ENCODE measurements around the gene SORBS1.

Gene SORBS1

DNA sequence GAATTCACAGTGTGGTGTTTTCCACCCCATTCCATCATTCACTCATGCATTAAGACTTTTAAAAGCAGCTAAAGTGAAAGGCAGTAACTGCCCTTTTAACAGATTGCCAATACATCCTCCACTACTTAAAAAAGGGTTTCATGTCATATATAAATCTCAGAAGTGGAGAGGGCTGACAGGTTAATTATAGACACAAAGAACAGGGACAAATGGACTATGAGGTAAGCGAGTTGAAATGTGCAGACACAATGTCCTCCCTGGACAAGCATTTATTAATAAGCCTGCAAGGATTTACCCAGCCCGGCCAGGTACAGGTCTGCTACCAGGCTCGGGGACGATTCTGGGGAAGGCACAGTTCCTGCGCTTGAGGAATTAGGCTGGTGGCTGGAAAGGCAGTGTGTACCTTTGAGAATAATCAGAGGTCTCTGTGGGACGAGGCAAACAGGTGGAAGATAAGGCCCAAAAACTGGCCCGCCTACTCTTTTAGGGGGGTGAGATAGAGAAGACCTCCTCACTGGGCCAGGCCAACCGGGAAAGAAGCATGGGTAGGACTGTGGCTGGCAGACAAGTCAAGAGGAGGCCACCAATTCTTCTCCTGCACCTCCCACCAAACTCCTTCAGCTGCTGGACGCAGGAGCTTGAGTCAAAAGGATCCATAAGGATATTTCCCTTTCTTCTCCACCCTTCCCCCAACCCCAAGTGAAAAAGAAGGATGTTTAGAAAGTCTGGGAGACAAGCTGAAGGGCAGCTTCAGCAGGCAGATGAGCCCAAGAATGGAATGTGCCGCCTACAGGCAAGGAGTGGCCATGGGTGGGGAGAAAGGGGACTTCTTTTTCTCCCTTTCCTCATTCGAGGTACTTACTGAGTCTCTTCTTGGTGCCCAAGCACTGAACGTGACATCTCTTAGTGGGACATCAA, 271.9 kb downstream of the SORBS1 start:
- H3K9me3 Mint-ChIP-seq: no peaks in the 10 kb centered on the region
- H3K27ac Mint-ChIP-seq: no peak overlapping the region
- no peaks in the 10 kb centered on the region for H3K36me3 Mint-ChIP-seq (ENCODE audit: low read depth)
- H3K4me3 Mint-ChIP-seq: peak overlapping the region; percentile 79
- DNase-seq (ENCODE audit: low spot score): no peak
- H3K27me3 Mint-ChIP-seq (ENCODE audit: low read depth): peaks cover 47% of the 10 kb centered on the region
- H3K4me1 Mint-ChIP-seq (ENCODE audit: low read depth): peaks cover 33% of the 10 kb centered on the region

DNA sequence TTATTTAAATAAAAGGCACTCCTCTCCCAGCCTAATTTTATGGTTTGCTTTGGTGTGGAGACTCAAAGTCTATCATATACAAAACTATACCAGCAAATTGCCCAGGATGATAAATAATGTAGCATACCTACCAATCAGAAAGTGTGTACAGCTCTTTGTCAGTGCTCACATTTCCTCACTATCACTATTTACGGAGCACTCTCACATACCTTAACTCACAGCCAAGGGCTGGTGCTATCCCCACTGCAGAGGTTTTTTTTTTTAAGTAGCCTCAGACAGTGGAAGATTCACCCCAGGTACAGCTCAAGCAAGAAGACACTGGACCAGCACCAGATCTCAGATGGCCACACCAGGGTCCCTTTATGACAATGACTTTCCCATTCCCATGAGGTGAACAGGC, 272.9 kb downstream of the SORBS1 start:
- Mint-ChIP-seq H3K9me3 (no peaks in the 10 kb centered on the region), H3K4me1 (ENCODE audit: low read depth) (peaks cover 28% of the 10 kb centered on the region), H3K27me3 (ENCODE audit: low read depth) (peaks cover 47% of the 10 kb centered on the region), H3K36me3 (ENCODE audit: low read depth) (no peaks in the 10 kb centered on the region), H3K27ac (no peak overlapping the region), H3K4me3 (no peak overlapping the region)
- DNase-seq (ENCODE audit: low spot score): no peak

DNA sequence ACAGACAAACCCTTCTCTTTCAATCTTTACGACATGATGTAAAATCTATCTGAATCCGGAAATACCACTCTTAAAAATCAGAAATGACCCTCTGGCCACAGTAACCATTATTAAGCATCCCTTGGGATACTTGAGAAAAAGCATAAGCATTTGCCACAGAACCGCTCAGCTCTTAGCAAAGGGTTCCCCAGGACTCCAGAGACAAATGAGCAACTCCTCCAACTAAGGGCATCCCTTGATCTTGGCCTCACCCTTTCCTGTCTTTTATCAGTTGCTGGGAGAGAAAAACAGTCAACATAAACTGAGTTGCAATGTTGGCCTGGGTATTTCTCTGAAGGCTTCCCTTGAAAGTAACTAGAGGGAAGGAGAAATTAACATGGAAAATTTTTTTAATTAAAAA, 273.9 kb downstream of the SORBS1 start:
- Mint-ChIP-seq H3K4me3 (no peak overlapping the region), H3K36me3 (ENCODE audit: low read depth) (no peaks in the 10 kb centered on the region), H3K27ac (no peak overlapping the region), H3K4me1 (ENCODE audit: low read depth) (peaks cover 20% of the 10 kb centered on the region), H3K27me3 (ENCODE audit: low read depth) (peaks cover 47% of the 10 kb centered on the region), H3K9me3 (no peaks in the 10 kb centered on the region)
- no peak for DNase-seq (ENCODE audit: low spot score)

DNA sequence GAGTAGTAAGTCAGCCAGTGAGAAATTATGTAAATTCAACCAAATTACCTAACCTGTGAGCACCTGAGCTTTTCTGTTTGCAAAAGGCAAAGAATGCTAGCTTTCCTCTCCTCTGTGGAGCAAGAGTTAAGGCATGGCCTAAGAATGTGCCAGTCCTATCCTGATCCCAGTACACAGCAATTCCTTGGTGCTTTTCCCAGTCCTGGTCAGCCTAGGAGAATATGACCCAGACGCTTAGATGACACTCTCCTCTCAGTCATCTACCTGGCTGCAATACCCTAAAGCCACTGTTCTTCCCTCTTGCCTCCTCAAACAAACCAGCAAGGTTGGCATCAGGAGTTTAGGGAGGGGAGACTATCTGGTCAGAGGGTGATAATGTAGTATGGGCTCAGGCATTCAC, 274.5 kb downstream of the SORBS1 start:
- Mint-ChIP-seq H3K27ac (no peak overlapping the region), H3K36me3 (ENCODE audit: low read depth) (no peaks in the 10 kb centered on the region), H3K4me3 (no peak overlapping the region), H3K27me3 (ENCODE audit: low read depth) (peaks cover 47% of the 10 kb centered on the region), H3K4me1 (ENCODE audit: low read depth) (peaks cover 16% of the 10 kb centered on the region), H3K9me3 (no peaks in the 10 kb centered on the region)
- no peak for DNase-seq (ENCODE audit: low spot score)

DNA sequence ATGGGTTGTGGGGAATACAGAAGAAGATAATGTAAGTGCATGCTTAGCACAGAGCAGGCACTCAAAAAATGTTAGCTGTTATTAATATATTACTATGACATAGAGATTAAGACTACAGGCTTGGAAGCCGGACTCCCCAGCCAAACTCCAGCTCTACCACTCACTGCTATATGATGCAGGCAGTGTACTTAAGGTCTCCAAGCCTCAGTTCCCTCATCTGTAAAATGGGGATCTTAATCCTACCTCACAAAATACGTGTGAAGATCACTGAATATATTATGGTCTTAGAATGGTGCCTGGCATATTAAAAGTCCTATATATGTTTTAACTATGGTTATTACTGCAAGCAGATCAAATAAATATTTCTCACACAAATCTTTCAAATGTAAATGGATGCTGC, 275.6 kb downstream of the SORBS1 start:
- Mint-ChIP-seq H3K4me3 (no peak overlapping the region), H3K27me3 (ENCODE audit: low read depth) (peaks cover 42% of the 10 kb centered on the region), H3K4me1 (ENCODE audit: low read depth) (peaks cover 12% of the 10 kb centered on the region), H3K36me3 (ENCODE audit: low read depth) (no peaks in the 10 kb centered on the region), H3K27ac (no peak overlapping the region), H3K9me3 (no peaks in the 10 kb centered on the region)
- DNase-seq (ENCODE audit: low spot score): no peak

DNA sequence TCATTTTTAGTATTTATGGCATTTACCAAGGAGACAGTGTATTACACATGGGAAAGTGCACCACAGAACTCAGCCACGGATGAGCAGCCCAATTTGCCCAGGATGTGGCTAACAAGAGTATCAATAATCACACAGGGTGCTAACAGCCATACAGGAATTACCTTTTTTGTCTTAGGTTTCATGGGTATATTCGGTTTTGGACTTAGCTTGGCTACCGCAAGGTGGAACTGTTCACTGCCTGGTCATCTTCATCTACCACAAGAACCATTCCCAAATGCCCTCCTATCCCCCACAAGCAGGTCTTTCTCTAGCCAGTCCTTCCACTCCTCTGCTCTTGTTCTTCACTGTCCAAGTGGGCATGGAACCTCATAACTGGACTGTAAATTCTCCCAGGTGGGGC, 276.4 kb downstream of the SORBS1 start:
- Mint-ChIP-seq H3K4me1 (ENCODE audit: low read depth) (peaks cover 9% of the 10 kb centered on the region), H3K4me3 (no peak overlapping the region), H3K27me3 (ENCODE audit: low read depth) (peaks cover 36% of the 10 kb centered on the region), H3K27ac (no peak overlapping the region), H3K36me3 (ENCODE audit: low read depth) (no peaks in the 10 kb centered on the region), H3K9me3 (no peaks in the 10 kb centered on the region)
- DNase-seq (ENCODE audit: low spot score): no peak

DNA sequence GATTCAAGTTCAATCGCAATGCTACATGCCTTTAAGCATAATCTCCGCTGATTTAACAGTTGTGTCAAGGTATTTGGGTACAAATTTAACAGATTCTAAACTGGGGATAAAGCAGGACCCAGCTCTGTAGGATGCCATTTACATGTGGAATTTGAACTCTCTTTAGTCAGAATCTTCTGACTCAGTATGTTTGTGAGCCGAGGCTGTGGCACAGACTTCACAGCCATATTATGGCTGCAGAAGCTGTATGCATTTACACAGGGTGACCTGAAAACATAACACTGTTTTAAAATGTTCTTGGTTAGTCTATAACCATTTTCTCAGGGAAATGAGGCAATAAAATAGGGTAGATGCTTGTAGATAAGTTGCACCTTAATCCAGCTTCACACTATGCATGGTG, 279.1 kb downstream of the SORBS1 start:
- Mint-ChIP-seq H3K4me1 (ENCODE audit: low read depth) (peaks cover 7% of the 10 kb centered on the region), H3K36me3 (ENCODE audit: low read depth) (no peaks in the 10 kb centered on the region), H3K27me3 (ENCODE audit: low read depth) (peaks cover 16% of the 10 kb centered on the region), H3K9me3 (no peaks in the 10 kb centered on the region), H3K27ac (no peak overlapping the region), H3K4me3 (no peak overlapping the region)
- DNase-seq (ENCODE audit: low spot score): no peak

DNA sequence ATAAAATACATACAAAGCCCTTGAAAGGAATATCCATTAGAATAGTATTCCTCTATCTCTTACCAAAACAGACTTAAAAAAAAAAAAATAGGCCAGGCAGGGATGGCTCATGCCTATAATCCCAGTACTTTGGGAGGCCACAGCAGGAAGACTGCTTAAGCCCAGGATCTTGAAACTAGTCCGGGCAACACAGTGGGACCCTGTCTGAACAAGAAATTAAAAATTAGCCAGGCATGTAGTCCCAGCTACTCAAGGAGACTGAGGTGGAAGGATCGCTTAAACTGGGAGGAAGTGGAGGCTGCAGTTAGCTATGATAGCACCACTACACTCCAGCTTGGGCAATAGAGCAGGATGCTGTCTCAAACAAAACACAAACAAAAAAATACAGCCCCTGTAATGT, 280.0 kb downstream of the SORBS1 start:
- DNase-seq (ENCODE audit: low spot score): no peak
- Mint-ChIP-seq H3K27ac (no peak overlapping the region), H3K9me3 (no peaks in the 10 kb centered on the region), H3K36me3 (ENCODE audit: low read depth) (no peaks in the 10 kb centered on the region), H3K27me3 (ENCODE audit: low read depth) (peaks cover 9% of the 10 kb centered on the region), H3K4me1 (ENCODE audit: low read depth) (peaks cover 6% of the 10 kb centered on the region), H3K4me3 (no peak overlapping the region)

DNA sequence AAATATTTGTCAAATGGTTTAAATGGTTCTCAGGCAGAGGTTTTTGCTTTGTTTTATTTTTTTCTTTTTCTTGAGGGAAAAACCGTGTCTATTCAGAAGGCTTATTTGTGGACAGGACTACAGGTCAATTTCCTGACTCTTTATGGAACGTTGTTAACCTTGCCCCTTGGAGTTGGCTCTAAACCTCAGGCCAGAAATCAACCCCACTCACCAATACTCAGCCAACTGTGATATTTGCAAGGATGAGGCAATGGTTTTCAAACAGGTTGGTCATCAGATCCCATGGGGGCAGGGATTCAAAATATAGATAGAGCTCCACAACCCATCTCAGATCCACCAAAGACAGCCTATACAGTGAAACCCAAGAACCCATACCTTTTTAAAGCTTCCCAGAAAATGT, 280.5 kb downstream of the SORBS1 start:
- peaks cover 6% of the 10 kb centered on the region for H3K4me1 Mint-ChIP-seq (ENCODE audit: low read depth)
- no peaks in the 10 kb centered on the region for H3K36me3 Mint-ChIP-seq (ENCODE audit: low read depth)
- no peaks in the 10 kb centered on the region for H3K9me3 Mint-ChIP-seq
- DNase-seq (ENCODE audit: low spot score): no peak
- H3K4me3 Mint-ChIP-seq: no peak overlapping the region
- peaks cover 7% of the 10 kb centered on the region for H3K27me3 Mint-ChIP-seq (ENCODE audit: low read depth)
- H3K27ac Mint-ChIP-seq: no peak overlapping the region

DNA sequence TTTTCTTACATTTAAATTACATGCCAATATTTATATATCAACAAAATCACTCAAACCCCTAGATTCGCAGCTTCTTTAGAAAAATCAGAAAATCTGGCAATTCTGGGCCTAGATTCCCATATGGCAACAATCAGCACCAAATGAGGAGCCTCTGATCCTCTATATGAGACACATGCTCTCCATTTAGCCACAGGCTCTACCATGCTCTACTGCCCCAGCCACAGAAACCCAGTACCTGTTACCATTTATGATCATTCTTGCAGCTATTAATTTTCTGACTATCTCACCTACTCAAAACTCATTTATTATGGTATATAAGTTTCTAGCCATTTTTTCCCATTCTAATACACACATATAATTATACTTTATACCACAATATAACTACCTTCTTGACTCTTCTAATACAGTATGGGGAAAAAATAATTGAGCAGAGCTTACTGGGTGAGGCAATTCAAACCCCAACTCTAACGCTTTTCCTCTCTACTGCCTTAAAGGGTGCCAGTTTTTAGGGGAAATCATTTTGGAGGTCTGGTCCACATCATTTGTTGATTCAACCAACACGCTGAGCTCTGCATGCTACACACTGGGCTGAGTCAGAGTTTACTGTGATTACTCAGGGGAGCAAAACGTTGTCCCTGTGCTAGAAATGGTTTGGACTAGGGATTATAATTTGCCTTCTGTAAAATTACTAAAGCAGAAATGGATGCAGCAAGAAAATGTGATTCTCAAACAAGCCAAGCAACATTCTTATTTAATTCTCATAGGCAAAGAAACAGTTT, 281.9 kb downstream of the SORBS1 start:
- no peak for DNase-seq (ENCODE audit: low spot score)
- Mint-ChIP-seq H3K4me3 (no peak overlapping the region), H3K36me3 (ENCODE audit: low read depth) (no peaks in the 10 kb centered on the region), H3K27me3 (ENCODE audit: low read depth) (peaks cover 3% of the 10 kb centered on the region), H3K9me3 (no peaks in the 10 kb centered on the region), H3K4me1 (ENCODE audit: low read depth) (peaks cover 3% of the 10 kb centered on the region), H3K27ac (no peak overlapping the region)

DNA sequence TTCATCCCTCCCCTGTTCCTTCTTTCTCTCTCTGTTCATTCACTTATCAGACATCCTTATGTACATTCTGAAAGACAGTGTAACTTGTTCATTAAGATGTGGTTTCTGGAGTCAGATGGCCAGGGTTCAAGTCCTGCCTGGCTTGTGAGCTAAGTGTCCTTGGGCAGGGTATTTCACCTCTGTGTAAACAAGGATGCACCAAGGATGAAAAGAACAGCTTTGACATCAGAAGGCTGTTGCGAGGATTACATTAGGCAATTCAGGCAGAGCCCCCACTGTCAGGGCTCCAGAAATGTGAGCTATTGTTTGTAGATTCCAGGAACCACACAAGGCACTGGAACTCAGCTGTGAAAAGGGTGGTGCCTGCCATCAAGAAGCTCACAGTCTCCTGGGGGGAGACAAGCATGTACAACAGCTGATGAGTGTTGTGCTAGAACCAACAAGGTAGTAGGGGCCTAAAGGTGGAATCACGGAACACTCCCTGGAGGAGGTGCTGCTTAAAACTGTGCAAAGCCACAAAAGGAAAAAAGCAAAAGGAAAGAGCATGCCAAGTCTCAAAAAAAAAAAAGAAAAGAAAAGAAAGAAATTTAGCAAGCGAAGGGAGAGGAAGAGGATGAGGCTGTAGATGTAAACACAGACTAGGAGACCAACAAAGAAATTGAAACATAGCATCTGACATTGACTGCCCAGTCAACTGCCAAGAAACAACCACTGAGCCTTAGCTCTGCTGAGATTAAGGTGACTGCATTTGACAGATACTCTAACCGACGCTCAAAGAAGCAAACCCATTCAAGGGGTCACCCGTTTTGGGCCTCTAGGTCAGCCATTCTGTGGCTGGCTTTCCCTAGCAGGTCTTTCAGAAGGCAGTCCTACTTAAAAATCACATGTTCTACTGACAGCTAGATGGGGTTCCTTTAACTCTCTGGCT, 282.8 kb downstream of the SORBS1 start:
- Mint-ChIP-seq H3K27ac (no peak overlapping the region), H3K9me3 (no peaks in the 10 kb centered on the region), H3K4me3 (no peak overlapping the region), H3K36me3 (ENCODE audit: low read depth) (no peaks in the 10 kb centered on the region), H3K4me1 (ENCODE audit: low read depth) (peaks cover 3% of the 10 kb centered on the region), H3K27me3 (ENCODE audit: low read depth) (peaks cover 3% of the 10 kb centered on the region)
- no peak for DNase-seq (ENCODE audit: low spot score)

DNA sequence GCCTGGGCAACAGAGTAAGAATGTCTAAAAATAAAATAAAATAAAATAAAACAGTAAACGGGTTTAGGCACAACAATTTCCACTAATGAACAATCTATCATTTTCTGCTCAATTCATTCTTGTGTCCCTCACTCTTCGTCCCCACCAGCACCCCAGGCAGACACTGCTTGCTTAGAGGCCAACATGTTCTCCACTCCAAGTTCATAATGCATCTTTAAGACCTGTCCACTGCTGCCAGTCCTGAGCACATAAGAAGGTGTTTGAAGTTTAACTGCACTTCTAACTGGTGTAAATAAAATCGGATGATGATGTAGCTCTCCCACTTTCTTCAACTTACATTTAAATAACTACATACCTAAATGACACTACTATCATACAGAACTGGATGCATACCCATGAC, 283.6 kb downstream of the SORBS1 start:
- Mint-ChIP-seq H3K27me3 (ENCODE audit: low read depth) (peaks cover 3% of the 10 kb centered on the region), H3K36me3 (ENCODE audit: low read depth) (no peaks in the 10 kb centered on the region), H3K4me1 (ENCODE audit: low read depth) (peaks cover 3% of the 10 kb centered on the region), H3K9me3 (no peaks in the 10 kb centered on the region), H3K4me3 (no peak overlapping the region), H3K27ac (no peak overlapping the region)
- DNase-seq (ENCODE audit: low spot score): no peak

DNA sequence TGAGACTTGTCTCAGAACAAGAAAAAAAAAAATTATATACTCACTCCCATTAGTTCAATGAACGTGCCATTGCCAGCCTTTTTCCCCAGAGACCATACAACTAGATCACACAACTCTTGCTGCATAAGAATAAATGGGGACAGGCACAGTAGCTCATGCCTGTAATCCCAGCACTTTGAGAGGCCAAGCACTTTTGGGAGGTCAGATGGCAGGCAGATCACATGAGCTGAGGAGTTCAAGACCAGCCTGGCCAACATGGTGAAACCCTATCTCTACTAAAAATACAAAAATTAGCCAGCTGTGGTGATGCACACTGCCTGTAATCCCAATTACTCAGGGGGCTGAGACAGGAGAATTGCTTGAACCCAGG, 284.0 kb downstream of the SORBS1 start:
- H3K9me3 Mint-ChIP-seq: no peaks in the 10 kb centered on the region
- no peak for DNase-seq (ENCODE audit: low spot score)
- H3K4me3 Mint-ChIP-seq: no peak overlapping the region
- peaks cover 1% of the 10 kb centered on the region for H3K27me3 Mint-ChIP-seq (ENCODE audit: low read depth)
- H3K27ac Mint-ChIP-seq: no peak overlapping the region
- no peaks in the 10 kb centered on the region for H3K36me3 Mint-ChIP-seq (ENCODE audit: low read depth)
- H3K4me1 Mint-ChIP-seq (ENCODE audit: low read depth): peaks cover 3% of the 10 kb centered on the region

All from T-helper 2 cell treated with Interferon-gamma antibody and Interleukin-4, amounts not matched to agents 5 μg/mL and 100 μg/mL, for 36 hours (primary cell).